ENCODE measurements around the gene VPS18.
"Not testable (repeated sequence)": the region's sequence is repeated elsewhere in the genome, so short reads cannot be mapped to it uniquely, and the experiment has no call there.

VPS18 gene

GRCh38 chr15:40893733-40894680 is at the start of gene VPS18:
Gene VPS18, plus strand, starts transcription at chr15:40894450. Its CDS starts 319 bp downstream, at chr15:40894769.
- FAIRE-seq, result peak; percentile 90
- DNase-seq (ENCODE audit: low spot score), result peak; percentile 98

DNA sequence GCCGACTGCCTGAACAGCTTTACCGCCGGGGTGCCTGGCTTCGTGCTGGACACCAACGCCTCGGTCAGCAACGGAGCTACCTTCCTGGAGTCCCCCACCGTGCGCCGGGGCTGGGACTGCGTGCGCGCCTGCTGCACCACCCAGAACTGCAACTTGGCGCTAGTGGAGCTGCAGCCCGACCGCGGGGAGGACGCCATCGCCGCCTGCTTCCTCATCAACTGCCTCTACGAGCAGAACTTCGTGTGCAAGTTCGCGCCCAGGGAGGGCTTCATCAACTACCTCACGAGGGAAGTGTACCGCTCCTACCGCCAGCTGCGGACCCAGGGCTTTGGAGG is 49.6 kb upstream of the VPS18 start:
- DNase-seq (ENCODE audit: low spot score) (no peak), FAIRE-seq (no peak)

DNA sequence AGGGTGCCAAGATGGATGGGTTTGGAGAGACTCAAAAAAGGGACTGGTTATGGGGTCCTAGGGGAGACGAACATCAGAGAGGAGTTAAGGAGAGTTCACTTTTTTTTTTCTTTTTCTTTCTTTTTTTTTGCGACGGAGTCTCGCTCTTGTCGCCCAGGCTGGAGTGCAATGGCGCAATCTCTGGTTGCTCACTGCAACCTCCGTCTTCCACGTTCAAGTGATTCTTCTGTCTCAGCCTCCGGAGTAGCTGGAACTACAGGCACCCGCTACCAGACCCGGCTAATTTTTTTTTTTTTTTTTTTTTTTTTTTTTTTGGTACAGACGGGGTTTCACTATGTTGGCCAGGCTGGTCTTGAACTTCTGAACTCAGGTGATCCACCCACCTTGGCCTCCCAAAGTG is 49.2 kb upstream of the VPS18 start:
- DNase-seq (ENCODE audit: low spot score) (no peak), FAIRE-seq (no peak)

DNA sequence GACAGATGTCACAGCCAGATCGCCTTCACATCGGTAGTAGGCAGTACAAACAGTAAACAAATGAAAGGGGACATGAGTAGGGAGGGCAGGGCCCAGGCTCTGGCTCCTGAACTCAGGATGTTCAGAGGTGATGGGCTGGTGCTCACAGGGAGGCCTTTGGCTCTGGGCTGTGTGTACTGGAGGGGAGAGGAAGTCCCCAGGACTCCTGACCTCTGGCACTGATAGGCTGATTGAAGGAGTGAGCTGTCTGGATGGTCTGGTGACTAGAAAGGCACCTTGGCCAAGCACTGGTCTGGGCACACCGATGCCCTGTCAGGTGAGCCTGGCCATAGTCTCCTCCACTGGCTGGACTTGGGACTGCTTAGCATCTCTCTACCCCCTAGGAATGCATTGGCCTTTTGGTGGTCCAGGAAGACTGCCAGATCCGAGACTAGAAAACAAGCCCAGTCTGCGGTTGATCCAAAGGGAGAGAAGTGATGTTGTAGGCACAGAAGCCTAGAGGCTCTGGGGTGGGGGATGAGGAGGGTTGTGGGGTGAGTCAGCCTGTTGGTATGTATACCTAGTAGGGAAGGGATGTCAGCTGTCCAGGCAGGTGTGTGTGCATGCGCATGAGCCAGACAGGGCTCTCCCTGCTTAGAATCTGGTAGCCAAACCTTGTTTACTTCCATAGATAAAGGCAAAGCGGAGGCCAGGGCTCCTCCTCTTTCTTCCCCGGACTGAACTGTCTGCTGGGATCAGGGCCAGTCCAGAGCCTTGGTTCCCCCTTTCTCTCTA is 48.6 kb upstream of the VPS18 start:
- no peak for FAIRE-seq

GRCh38 chr15:40846841-40847222 is 47.4 kb upstream of the VPS18 start:
- DNase-seq (ENCODE audit: low spot score), result no peak
- FAIRE-seq, result no peak

More for the DNA sequence above, 48.6 kb upstream of the VPS18 start:
- DNase-seq (ENCODE audit: low spot score), result peak; percentile 90

GRCh38 chr15:40847223-40847961 is 46.9 kb upstream of the VPS18 start:
- DNase-seq (ENCODE audit: low spot score), result peak; percentile 77
- no peak for FAIRE-seq

GRCh38 chr15:40850576-40851112 is 43.6 kb upstream of the VPS18 start:
- no peak for FAIRE-seq
- DNase-seq (ENCODE audit: low spot score), result no peak

DNA sequence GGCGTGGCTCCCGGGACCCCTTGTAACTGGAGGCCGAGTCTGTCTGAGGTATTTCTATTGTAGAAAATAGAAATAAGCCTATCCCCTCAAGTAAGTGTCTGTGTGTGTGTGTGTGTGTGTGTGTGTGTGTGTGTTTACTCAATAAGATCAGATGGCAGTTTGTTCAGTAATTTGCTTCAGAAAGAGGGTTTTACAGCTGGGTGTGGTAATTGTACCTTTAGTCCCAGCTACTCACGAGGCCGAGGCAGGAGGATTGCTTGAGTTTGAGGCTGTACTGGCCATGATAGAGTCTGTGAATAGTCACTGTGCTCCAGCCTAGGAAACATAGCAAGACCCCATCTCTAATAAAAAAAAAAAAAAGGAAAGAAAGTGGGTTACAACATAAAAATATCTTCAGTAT is 41.7 kb upstream of the VPS18 start:
- DNase-seq (ENCODE audit: low spot score) (no peak), FAIRE-seq (no peak)

DNA sequence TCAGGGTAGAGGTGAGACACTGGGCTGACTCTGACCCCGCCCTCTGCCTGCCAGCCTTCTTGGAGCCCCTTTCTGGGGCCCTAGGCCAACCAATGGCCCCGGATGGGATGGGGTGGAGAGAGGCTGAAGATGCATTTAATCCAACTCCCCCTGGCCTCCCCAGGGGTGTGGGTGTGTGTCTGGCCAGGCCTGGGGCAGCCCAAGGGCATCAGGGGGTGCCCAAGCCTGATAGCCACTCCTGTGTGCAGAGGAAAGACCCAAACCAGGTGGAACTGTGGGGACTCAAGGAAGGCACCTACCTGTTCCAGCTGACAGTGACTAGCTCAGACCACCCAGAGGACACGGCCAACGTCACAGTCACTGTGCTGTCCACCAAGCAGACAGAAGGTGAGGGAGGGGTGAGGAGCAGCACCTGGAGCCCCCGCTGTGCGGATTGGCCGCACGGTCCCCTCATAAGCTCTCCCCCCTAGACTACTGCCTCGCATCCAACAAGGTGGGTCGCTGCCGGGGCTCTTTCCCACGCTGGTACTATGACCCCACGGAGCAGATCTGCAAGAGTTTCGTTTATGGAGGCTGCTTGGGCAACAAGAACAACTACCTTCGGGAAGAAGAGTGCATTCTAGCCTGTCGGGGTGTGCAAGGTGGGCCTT is 40.9 kb upstream of the VPS18 start:
- FAIRE-seq (no peak), DNase-seq (ENCODE audit: low spot score) (no peak)

- DNase-seq (ENCODE audit: low spot score) (no peak), FAIRE-seq (no peak)
Observed at GRCh38 chr15:40854161-40854560, 40.1 kb upstream of the VPS18 start.

DNA sequence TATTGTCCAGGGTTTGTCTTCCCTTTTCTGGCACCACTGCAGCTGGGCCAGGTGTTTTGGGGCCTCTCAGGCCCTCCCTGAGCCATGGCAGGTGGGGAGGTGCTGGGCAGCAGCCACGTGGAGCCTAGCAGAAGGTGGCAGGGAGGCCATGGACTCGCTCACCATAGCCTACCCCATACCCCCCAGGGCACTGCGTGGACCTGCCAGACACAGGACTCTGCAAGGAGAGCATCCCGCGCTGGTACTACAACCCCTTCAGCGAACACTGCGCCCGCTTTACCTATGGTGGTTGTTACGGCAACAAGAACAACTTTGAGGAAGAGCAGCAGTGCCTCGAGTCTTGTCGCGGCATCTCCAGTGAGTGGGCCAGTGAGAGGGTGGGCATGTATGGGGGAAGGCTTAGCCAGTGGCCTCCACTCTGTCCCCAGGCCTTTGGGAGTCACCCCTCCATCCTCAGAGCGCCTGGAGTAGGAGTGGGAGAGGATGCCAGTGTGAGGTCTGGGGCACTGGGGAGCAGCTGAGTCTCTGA is 38.5 kb upstream of the VPS18 start:
- FAIRE-seq, result no peak
- DNase-seq (ENCODE audit: low spot score), result no peak

DNA sequence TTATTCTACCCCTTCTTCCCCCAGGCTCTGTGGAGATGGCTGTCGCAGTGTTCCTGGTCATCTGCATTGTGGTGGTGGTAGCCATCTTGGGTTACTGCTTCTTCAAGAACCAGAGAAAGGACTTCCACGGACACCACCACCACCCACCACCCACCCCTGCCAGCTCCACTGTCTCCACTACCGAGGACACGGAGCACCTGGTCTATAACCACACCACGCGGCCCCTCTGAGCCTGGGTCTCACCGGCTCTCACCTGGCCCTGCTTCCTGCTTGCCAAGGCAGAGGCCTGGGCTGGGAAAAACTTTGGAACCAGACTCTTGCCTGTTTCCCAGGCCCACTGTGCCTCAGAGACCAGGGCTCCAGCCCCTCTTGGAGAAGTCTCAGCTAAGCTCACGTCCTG is 37.5 kb upstream of the VPS18 start:
- no peak for DNase-seq (ENCODE audit: low spot score)
- FAIRE-seq, result no peak

DNA sequence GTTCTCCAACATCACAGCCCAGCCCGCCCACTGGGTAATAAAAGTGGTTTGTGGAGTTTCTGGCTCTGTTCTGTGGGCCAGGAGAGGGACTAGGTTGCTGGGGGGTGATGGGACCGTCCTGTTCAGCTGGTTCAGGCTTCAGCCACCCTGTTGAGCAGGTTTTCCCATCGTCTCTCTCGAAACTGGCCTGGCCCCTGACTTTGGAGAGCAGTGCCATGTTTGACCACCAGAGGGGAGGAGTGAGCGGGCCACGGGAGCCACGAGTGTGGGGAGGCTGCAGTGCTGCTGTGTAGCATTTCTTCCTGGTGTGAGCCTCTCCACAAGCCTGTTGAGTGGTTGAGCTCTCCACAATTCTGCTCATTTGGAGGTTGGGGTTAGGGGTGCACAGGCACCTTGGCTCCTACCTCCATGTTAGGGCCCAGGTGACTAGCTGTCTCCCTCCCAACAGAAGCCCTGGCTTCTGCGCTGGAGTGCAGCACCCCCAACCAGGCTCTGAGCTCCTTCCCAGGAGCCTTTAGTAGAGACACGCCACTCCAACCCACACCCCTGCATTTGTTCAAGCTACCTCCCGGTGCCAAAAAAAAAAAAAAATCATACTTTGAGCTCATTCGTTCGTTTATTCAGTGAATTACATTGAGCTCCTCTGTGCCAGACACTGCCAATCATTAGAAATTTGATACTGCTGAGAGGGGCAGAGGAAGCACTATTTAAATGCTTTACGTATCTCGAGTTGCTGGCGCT is 36.5 kb upstream of the VPS18 start:
- FAIRE-seq, result no peak

GRCh38 chr15:40858706-40859105 is 35.5 kb upstream of the VPS18 start:
- FAIRE-seq (no peak), DNase-seq (ENCODE audit: low spot score) (no peak)

More for the DNA sequence above, 36.5 kb upstream of the VPS18 start:
- DNase-seq (ENCODE audit: low spot score), result peak; percentile 88

DNA sequence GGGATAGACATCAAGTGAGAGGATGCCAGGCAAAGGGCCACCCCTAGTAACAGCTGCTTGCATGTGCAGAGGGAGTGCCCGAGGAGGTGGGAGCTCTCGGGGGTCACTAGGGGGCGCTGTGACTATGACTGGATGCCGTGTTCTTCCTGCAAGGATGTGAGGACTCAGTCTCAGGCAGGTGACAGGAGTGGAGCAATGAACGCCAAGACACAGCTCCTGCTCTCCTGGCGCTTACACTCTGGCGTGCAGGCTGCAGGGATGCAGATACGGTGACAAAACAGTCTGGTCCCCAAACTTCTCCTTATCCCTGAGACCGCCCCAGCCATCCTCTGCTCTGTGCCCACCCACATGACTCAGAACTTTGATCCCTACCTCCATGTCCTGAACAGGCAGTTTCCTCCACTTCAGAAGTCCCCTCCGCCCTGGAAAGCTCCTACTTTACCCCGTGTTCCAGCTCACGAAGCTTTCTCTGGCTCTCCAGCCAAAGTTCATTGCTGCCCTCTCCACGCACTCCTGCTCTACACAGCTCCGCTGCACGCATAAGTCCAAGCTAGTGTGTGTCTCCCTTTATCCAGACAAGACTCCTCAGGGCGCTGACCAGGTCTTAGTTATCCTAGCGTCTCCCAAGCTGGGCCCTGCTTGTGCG is 34.9 kb upstream of the VPS18 start:
- peak; percentile 84 for DNase-seq (ENCODE audit: low spot score)
- FAIRE-seq, result no peak

DNA sequence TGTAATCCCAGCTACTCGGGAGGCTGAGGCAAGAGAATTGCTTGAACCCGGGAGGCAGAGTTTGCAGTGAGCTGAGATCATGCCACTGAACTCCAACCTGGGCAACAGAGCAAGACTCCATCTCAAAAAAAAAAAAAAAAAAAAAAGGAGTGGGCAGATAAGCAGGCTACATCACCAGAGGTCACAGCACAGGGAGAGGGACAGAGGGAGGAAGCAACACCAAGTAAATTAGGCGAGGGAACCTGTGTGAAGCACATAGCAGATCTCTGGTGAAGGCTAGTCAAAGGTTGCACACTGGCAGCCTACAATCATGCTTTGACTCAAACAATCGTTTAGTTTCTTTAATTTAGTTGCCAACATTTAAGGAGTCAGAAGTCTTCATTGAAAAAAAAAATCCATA is 33.1 kb upstream of the VPS18 start:
- not testable (repeated sequence) for FAIRE-seq; DNase-seq (ENCODE audit: low spot score)

DNA sequence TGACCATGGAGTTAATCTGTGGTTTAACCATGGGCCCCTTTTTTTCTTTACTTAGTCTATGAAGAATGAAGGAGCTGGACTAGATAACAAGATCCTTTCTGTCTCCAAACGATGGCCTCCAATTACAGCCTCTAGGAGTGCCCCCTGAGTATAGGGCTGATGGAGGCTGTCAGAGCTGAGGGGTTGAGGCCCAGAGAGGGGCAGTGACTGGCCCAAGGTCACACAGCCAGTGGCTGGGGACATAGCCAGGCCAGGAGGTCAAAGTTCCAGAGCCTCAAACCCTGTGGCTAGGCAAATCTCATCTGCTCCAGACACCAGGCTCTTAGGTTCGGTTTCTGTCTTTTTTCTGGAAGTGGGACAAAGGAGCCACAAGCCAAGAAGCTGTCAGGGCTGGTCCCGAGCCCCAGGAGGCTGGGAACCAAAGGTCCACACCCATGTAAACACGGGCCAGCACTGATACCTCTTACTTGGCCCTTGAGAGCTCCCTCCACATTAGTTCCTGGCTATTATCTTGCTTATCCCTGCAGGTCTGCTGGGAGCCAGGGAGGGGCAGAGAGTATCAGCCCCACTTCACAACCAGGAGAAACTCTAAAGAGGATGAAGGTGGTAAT is 30.5 kb upstream of the VPS18 start:
- DNase-seq (ENCODE audit: low spot score) (no peak), FAIRE-seq (no peak)

DNA sequence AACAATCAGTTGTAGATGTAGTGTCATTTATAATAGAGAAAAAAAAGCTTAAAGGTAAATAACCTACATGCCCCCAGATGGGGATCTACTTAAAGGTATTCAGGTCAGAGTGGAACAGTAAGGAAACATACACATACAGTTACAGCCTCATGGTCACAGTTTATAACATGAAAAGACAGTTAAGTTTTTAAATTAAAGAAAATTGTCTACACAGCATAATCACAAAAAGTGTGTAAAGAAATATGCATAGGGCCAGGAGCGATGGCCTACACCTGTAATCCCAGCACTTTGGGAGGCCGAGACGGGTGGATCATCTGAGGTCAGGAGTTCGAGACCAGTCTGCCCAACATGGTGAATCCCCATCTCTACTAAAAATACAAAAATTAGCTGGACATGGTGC is 27.1 kb upstream of the VPS18 start:
- DNase-seq (ENCODE audit: low spot score) (no peak), FAIRE-seq (no peak)

DNA sequence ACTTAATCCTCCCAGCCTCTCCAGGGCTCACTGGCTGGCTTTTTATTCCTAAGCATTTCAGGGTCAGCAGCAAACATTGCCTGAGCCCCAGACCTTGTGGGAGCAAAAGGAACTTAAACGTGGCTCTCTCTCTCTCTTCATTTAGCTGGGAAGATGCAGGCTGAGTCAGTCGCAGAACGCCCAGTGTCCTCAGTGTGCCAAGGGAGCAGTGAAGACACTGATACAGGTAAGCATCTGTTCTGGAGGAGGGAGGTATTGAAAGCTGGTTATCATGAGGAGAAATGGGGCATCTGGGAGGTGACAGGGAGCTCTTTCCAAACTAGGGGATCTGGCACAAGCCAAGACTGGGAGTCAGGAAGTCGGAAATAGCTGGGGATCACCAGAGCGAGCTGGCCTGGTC is 24.6 kb upstream of the VPS18 start:
- FAIRE-seq (no peak), DNase-seq (ENCODE audit: low spot score) (no peak)

All from urothelium cell line (cell line).